ENCODE results near the gene MEIOC.
"Not testable (repeated sequence)": the region's sequence is repeated elsewhere in the genome, so short reads cannot be mapped to it uniquely, and the experiment has no call there.

Gene MEIOC

DNA sequence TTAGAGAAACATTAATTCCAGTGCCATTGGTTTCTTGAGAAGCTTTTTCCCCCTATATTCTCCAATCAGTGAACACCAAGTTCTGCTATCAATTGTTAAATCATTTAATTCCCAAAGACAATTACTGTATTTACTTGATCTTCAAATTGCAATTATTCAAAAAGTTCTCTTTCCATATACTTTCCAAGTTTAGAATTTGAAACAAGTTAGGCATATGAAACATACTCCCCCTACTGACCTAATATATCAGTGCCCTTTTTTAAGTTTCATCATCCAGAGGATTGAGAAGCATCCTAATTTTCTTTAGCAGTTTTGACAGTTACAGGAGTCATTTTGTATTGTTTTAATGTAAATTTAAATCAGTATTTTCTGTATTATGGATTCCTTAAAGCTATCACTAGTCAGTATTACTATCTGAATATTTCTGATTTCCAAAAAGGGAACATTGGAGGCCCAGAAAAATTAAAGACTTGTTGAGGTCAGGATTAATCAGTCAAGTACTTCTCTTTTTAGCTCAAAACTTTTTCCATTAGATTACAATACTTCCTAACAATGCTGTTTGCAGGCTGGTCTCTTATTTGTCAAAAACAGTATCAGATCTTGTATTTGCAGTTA is 16.3 kb downstream of the MEIOC start:
- Histone ChIP-seq H3K4me3 (ENCODE audit: low read depth, low read length) (no peak overlapping the region), H3K4me1 (no peaks in the 10 kb centered on the region), H3K9me3 (no peaks in the 10 kb centered on the region), H3K36me3 (no peaks in the 10 kb centered on the region), H3K27me3 (peaks cover 6% of the 10 kb centered on the region; the same call in 1 of the 2 replicates)
- TF ChIP-seq CTCF (IDR thresholded peaks at IDR 0.05; ENCODE audit: low read depth, low read length) = peak; percentile 66
- no peak for DNase-seq

DNA sequence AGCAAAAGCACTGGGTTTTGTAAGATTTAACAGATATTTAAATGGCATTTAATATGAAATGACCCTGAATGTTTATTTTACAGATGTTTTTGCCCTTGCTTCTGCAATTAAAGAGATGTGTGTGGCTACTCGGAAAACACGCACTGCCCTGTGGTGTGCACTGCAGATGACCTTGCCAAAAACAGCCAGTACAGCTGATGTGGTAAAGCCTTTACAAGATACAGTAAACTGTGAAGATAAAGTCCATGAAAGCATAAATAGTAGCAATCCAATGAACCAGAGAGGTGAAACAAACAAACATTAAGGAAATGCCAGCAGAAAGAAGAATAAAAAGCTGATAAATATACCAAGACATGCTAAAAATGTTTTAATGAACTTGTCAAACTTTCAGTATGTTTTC is 17.6 kb downstream of the MEIOC start:
- Histone ChIP-seq H3K36me3 (no peaks in the 10 kb centered on the region), H3K4me1 (no peaks in the 10 kb centered on the region), H3K4me3 (ENCODE audit: low read depth, low read length) (no peak overlapping the region), H3K27me3 (peaks cover 6% of the 10 kb centered on the region; the same call in 1 of the 2 replicates), H3K9me3 (no peaks in the 10 kb centered on the region)
- DNase-seq = no peak
- no peak for TF ChIP-seq CTCF (IDR thresholded peaks at IDR 0.05; ENCODE audit: low read depth, low read length)

DNA sequence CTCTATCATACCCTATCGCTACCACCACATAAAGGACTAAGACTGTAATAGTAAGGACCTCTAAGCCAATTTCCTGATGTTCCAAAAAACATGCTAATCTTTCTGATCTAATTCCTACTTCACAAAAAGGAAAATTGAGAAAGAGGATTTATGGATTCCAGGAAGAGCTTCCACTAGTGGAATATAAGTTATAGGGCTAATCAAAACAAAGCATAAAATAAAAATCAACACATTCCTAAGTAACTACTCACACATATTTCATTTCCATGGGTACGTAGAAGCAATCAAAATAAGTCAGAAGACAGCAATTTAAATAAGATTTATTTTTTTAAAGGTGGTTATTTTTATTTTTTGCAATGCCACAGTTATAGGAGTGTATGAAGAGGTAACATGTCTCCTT is 20.9 kb downstream of the MEIOC start:
- H3K27me3 ChIP-seq = no peaks in the 10 kb centered on the region
- H3K4me1 ChIP-seq = no peaks in the 10 kb centered on the region
- H3K9me3 ChIP-seq = no peaks in the 10 kb centered on the region
- H3K4me3 ChIP-seq (ENCODE audit: low read depth, low read length) = no peak overlapping the region
- no peak for TF ChIP-seq CTCF (IDR thresholded peaks at IDR 0.05; ENCODE audit: low read depth, low read length)
- H3K36me3 ChIP-seq = peaks cover 9% of the 10 kb centered on the region
- DNase-seq = no peak

DNA sequence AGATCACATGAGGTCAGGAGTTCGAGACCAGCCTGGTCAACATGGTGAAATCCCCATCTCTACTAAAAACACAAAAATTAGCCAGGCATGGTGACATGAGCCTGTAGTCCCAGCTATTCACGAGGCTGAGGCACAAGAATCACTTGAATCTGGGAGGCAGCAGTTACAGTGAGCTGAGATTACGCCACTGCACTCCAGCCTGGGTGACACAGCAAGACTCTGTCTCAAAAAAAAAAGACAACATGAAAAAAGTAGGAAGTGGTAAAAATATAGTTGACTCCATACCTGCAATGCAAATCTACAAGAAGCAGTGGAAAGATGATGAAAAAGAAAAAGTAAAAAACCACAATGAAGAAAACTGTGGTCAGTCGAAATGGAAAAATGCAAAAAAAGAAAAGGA is 27.0 kb downstream of the MEIOC start:
- H3K4me1 ChIP-seq; DNase-seq; H3K4me3 ChIP-seq (ENCODE audit: low read depth, low read length); H3K9me3 ChIP-seq; H3K27me3 ChIP-seq: not testable (repeated sequence)
- H3K36me3 ChIP-seq = peaks cover 17% of the 10 kb centered on the region

GRCh38 chr17:44687756-44688155 is 31.5 kb downstream of the MEIOC start:
- no peak overlapping the region for H3K4me3 ChIP-seq (ENCODE audit: low read depth, low read length)
- peaks cover 9% of the 10 kb centered on the region; the same call in 1 of the 2 replicates for H3K36me3 ChIP-seq
- DNase-seq = no peak
- no peaks in the 10 kb centered on the region; the same call in 1 of the 2 replicates for H3K4me1 ChIP-seq
- no peaks in the 10 kb centered on the region for H3K27me3 ChIP-seq
- TF ChIP-seq CTCF (IDR thresholded peaks at IDR 0.05; ENCODE audit: low read depth, low read length) = no peak
- H3K9me3 ChIP-seq = no peaks in the 10 kb centered on the region

- no peaks in the 10 kb centered on the region; the same call in 1 of the 2 replicates for H3K4me1 ChIP-seq
- no peak overlapping the region; the same call in 1 of the 2 replicates for H3K4me3 ChIP-seq (ENCODE audit: low read depth, low read length)
- H3K9me3 ChIP-seq = no peaks in the 10 kb centered on the region
- TF ChIP-seq CTCF (IDR thresholded peaks at IDR 0.05; ENCODE audit: low read depth, low read length) = no peak
- no peak for DNase-seq
- H3K36me3 ChIP-seq = peaks cover 4% of the 10 kb centered on the region; the same call in 1 of the 2 replicates
- no peaks in the 10 kb centered on the region for H3K27me3 ChIP-seq
These were observed 31.9 kb downstream of the MEIOC start for GRCh38 chr17:44688200-44688599.
